HS-27A (cell line): Measurements from ENCODE around the gene SUGCT.
"Not testable (repeated sequence)": the region's sequence is repeated elsewhere in the genome, so short reads cannot be mapped to it uniquely, and the experiment has no call there.

Experiments used
- DNase-seq: peaks from one replicate; pipeline ENCODE4 v3.0.0-alpha.2; 2012; ENCODE audit warnings: low read depth, missing footprints

The SUGCT gene

DNA sequence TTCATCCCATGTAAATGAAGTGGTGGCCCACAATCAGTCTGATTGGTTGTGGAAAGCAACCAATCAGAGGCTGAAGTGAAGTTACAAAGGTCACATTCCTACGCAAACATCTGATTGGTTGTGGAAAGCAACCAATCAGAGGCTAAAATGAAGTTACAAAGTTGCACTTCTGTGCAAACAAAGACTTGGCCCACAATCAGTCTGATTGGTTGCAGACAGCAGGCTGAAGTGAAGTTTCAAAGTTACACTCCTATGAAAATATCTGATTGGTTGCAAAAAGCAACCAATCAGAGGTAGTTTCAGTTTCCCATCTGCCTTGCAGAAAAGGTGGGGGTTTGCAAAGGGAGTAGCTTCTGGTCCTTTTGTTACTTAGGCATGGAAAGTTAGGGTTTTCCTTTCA, 492.6 kb downstream of the SUGCT start:
- not testable (repeated sequence) for DNase-seq

DNA sequence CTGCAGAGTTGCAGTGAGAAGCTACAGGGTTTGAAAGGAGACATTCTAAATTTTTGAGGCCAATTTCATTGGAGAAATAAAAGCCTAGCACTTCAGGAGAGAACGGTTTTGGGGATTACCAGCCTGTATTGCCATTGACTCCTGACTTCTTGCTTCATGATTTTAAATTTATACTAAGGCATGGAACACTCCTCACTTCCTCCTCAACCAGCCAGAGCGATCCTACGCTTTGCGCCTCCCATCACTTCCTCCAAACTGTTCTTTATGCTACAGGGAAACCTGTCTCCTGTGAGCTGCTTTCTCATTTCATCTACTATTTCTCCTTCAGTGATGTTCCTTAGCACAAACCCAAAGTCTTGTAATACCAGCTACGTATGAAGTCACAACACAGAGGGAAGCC, 495.1 kb downstream of the SUGCT start:
- no peak for DNase-seq

GRCh38 chr7:40634118-40634517, 499.3 kb downstream of the SUGCT start:
- DNase-seq: no peak

DNA sequence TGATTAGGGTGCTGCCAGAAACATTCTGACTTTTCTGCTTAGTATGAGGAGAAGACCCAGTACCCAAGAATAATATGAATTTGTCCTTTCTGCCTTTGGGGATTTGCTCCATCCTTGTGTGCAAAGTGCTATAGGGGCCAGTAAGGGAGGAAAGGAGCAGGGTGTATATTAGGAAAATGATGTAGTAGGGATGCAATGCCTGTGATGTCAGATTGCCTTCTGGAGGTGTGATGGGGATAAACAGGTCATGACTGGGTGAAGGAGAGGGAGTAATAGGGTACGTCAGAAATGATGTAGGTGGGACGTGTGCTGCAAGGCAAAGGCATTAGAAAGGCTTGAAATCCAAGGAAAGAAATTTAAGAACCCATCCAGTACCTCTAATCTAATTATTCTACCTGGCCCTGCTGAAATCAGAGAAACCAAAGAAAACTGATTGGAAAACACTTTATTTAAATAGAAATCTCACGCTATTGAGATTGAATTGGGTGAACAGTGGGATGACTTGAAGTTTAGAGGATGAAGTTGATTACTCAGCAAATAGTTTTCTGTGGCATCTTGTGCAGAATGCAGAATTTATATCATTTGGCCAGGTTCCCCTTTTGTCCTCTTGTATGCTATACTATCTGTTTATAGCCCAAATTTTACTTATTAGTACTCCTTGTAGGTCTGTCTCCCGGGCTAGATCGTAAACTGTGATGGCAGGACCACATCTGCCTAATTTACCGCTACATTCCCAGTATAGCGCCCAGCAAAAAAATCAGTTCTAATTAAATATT, 503.9 kb downstream of the SUGCT start:
- no peak for DNase-seq

- DNase-seq: no peak
These were observed 505.8 kb downstream of the SUGCT start for GRCh38 chr7:40640566-40640965.

DNA sequence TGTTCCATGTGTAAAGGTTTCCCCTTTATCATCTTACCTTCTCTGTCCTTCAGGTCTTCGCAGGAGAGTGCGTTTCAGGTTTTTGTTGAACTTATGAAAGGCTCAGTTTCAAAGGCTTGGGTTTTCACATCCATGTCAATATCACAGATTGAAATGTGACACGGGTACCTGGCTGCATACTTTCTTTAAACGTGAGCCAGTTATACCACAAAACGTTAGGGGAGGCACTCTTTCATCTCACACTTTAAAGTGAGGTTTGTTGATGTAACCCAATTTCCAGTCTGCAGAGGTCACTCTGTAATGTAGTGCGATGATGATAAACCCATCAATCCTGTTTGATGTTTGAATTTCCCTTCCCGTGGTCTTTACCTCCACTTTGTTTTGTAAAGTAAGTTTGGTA, 506.9 kb downstream of the SUGCT start:
- DNase-seq: no peak

GRCh38 chr7:40643664-40644063, 508.9 kb downstream of the SUGCT start:
- no peak for DNase-seq

- no peak for DNase-seq
These were observed 509.8 kb downstream of the SUGCT start for GRCh38 chr7:40644454-40645188.

DNA sequence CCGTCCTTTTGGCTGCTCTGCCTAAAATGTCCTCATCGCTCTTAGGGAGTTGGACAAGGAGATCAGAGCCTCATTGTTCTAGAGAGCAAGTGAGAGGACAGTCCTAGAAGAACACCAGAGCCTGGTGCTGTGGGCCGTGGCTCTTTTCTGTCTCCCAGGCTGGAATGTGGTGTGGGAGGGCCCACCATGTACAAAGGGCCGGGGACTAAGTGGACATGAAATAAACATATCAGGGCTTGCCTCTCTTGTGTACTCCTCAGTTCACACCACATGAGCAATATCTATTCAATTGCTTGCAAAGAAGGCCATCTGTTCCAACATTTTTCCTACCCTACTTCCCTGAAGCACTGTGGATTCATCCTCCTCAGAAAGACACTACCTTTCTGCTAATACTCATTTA, 510.4 kb downstream of the SUGCT start:
- no peak for DNase-seq

- no peak for DNase-seq
These were observed 511.9 kb downstream of the SUGCT start for GRCh38 chr7:40646717-40647116.

DNA sequence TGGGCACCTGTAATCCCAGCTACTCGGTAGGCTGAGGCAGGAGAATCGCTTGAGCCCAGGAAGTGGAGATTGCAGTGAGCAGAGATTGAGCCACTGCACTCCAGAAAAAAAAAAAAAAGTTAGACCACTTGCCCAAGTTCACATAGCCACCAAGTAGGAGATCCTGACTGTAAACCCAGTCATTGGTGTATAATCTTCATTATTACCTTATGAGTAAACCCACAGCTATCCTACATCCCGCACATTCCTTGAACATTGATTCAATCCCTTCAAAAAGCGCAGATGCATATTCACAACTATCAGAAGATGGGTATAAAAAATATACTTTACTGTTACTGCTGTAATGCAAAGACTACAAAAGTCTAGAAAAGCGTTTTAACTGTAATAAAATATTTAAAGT, 512.9 kb downstream of the SUGCT start:
- no peak for DNase-seq

GRCh38 chr7:40649247-40649646, 514.4 kb downstream of the SUGCT start:
- no peak for DNase-seq

GRCh38 chr7:40650903-40651302, 516.1 kb downstream of the SUGCT start:
- DNase-seq: not testable (repeated sequence)

DNA sequence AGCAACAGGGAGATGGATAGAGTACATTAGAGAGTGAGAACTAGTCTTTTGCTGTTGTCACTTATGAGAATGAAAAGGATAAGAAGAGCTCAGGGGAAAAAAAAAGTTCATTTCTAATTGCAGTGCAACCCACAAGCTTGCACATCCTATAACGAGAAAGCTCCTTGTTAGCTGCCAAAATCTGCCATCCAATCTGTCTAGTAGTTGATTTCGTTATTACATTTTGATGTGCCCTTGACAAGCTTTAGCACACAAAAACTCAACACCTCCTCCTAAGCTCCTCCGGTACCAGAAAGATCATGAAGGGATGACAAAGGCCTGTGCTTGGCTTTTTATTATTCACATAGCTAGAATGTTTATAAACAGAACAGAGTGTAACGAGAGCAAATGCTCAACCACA, 519.4 kb downstream of the SUGCT start:
- DNase-seq: no peak

DNA sequence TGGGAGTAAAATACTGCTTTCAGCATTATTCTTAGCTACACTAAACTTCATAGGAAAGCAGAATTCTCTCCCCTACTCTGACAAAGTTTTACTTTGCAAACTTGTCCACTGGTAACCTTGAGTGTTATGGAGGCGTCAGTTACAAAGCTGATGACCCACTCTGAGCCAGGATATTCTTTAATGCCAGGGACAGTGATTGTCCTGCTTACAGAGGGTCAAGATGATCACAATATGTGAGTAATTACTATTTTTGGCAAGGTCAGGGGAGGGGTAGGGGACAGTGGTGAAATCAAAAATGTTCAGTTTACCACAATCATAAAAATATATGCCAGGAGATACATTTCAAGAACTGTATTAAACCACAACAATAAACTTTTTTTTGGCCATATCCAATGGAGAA, 520.6 kb downstream of the SUGCT start:
- DNase-seq: no peak

- DNase-seq: no peak
These were observed 521.5 kb downstream of the SUGCT start for GRCh38 chr7:40656349-40656748.

DNA sequence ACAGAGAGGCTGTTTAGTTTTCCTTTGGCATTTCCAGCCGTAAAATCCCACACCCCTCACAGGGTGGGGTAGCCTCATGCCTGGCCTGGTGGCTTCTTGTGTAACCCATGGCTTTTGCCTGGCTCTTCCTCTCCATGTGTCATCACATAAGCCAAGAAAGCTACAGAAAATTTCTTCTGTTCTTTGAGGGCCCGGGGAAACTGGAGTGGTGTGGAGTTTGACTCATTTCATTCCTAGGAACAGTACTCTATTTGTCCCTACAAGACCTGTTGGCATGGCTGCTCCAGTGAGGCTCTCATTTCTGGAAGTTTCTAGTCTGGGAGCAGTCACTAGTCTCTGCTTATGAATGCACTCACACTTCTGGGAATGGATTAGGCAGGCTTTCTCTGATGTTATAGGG, 523.9 kb downstream of the SUGCT start:
- DNase-seq: no peak

- DNase-seq: no peak
These were observed 524.4 kb downstream of the SUGCT start for GRCh38 chr7:40659231-40659630.

GRCh38 chr7:40673285-40673684, 538.5 kb downstream of the SUGCT start:
- DNase-seq: peak; percentile 8

- DNase-seq: no peak
These were observed 539.5 kb downstream of the SUGCT start for GRCh38 chr7:40674316-40674715.

GRCh38 chr7:40675741-40676140, 540.9 kb downstream of the SUGCT start:
- DNase-seq: no peak

- DNase-seq: no peak
These were observed 541.4 kb downstream of the SUGCT start for GRCh38 chr7:40676221-40676620.

- no peak for DNase-seq
These were observed 545.9 kb downstream of the SUGCT start for GRCh38 chr7:40680657-40681056.

GRCh38 chr7:40682696-40683095, 547.9 kb downstream of the SUGCT start:
- DNase-seq: no peak
